Activated naive CD8-positive, alpha-beta T cell treated with anti-CD3 and anti-CD28 coated beads, Interleukin-2, amount 50 U/mL, for 24 hours (primary cell): ENCODE results near the gene ELFN2.
"Not testable (repeated sequence)": the region's sequence is repeated elsewhere in the genome, so short reads cannot be mapped to it uniquely, and the experiment has no call there.

ENCODE experiments used
- ATAC-seq: fragments of 150-1000 bp; cut with Tn5 transposase; one replicate; pipeline ENCODE4 v1.10.0; 2021
- DNase-seq: peaks from one replicate; pipeline ENCODE4 v3.0.0; 2021
- H3K27ac Mint-ChIP-seq: one replicate; pipeline ENCODE4 v1.8.0; 2021; ENCODE audit warnings: mild to moderate bottlenecking, mixed read lengths
- H3K27me3 Mint-ChIP-seq: one replicate; pipeline ENCODE4 v1.8.0; 2021; ENCODE audit warnings: mixed read lengths
- H3K36me3 Mint-ChIP-seq: one replicate; pipeline ENCODE4 v1.8.0; 2021; ENCODE audit warnings: low read depth, mixed read lengths
- H3K4me1 Mint-ChIP-seq: one replicate; pipeline ENCODE4 v1.8.0; 2021; ENCODE audit warnings: mixed read lengths
- H3K4me3 Mint-ChIP-seq: one replicate; pipeline ENCODE4 v1.8.0; 2021; ENCODE audit warnings: mild to moderate bottlenecking, moderate library complexity, mixed read lengths
- H3K9me3 Mint-ChIP-seq: one replicate; pipeline ENCODE4 v1.8.0; 2021; ENCODE audit warnings: mixed read lengths

Gene ELFN2

DNA sequence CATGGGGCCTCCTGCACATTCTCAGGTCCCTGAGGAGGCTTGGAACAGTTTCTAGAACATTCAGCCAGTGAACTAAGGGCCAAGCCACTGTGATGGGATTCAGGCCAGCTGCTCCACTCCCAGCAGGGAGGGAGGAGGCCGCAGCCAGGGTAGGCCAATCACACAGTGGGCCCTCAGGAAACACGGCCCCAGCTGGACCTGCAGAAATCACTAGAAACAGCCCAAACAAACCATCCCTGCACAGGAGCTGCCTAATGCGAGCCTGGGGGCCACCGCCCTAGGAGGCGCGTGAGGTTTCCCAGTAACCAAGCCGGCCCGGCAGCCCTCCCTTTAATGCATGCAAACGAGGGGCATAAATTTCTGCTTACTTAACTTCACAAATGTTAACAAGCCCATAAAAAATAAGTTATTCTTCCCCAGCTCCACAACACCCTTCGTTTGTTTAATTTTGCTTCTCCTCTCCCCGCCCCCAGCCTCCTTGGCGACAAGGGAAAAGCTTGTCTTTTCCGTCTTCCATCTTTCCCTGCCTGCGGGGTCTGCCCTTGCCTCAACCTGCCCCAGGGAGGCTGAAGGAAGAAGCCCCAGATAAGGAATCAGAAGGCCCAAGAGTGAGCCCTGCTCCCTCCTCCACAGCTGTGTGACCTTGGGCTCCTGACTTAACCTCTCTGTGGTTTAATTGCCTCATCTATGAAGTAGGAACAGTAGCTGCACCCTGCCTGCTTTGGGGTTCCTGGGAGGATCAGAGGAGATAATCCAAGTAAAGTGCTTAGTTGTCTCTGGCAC, 25.7 kb downstream of the ELFN2 start:
- Mint-ChIP-seq H3K36me3 (no peaks in the 10 kb centered on the region), H3K9me3 (no peaks in the 10 kb centered on the region), H3K27ac (no peak overlapping the region), H3K4me1 (no peaks in the 10 kb centered on the region), H3K27me3 (peaks cover 3% of the 10 kb centered on the region), H3K4me3 (no peak overlapping the region)
- ATAC-seq (no peak), DNase-seq (no peak)

DNA sequence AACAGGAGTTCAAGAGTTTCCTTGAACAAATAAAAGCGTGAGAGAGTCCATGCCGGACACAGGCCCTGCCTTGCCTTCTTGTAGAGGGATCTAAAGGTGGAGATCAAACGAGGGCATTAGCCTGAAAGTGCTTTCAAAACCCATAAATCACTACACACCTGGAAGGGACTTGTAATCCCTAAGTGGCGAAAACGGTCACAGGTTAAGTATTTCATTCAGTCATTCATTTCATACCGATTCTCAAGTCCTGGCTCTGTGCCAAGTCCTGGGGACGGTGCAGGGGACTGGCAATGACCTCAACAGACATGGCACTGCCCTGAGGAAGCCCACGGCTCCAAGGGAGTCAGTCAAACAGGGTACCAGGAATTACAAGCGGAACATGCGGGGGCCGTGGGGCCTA, 26.6 kb downstream of the ELFN2 start:
- Mint-ChIP-seq H3K4me3 (no peak overlapping the region), H3K4me1 (no peaks in the 10 kb centered on the region), H3K36me3 (no peaks in the 10 kb centered on the region), H3K9me3 (no peaks in the 10 kb centered on the region), H3K27me3 (peaks cover 5% of the 10 kb centered on the region), H3K27ac (no peak overlapping the region)
- ATAC-seq (no peak), DNase-seq (no peak)

DNA sequence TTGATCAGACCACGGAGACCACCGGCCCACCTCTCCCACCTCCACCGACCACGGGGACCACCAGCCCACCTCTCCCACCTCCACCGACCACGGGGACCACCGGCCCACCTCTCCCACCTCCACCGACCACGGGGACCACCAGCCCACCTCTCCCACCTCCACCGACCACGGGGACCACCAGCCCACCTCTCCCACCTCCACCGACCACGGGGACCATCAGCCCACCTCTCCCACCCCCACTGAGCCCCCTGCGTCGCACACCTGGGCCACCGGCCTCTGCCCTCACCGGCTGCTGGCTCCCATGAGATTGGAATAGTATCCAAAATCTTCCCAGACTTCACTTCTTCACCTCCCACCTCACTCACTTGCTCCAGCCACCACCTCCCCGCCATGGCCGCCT, 27.8 kb downstream of the ELFN2 start:
- not testable (repeated sequence) for DNase-seq, H3K27me3 Mint-ChIP-seq, H3K36me3 Mint-ChIP-seq, ATAC-seq, H3K9me3 Mint-ChIP-seq, H3K4me1 Mint-ChIP-seq, H3K4me3 Mint-ChIP-seq, H3K27ac Mint-ChIP-seq

DNA sequence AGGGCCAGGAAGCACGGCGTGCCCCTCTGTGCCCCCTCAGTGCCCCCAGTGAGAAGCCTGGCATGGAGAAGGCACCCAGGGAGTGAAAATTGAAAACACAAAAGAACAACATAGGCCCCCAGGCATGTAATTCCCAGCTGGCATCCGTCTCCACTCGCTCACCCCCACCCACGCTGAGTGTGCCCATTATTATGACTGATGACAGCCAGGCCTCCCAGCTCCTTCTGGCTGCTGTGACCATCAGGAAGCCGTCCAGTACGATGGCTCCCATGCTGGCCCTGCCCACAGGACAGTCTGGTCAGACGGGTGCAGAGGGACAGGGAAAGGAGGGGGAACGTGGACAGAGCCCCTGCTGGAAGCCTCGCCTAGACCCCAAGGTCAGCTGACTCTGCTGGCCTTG, 30.1 kb downstream of the ELFN2 start:
- Mint-ChIP-seq H3K9me3 (no peaks in the 10 kb centered on the region), H3K36me3 (no peaks in the 10 kb centered on the region), H3K4me3 (no peak overlapping the region), H3K4me1 (no peaks in the 10 kb centered on the region), H3K27ac (no peak overlapping the region), H3K27me3 (peaks cover 3% of the 10 kb centered on the region)
- DNase-seq, result no peak
- ATAC-seq, result no peak

DNA sequence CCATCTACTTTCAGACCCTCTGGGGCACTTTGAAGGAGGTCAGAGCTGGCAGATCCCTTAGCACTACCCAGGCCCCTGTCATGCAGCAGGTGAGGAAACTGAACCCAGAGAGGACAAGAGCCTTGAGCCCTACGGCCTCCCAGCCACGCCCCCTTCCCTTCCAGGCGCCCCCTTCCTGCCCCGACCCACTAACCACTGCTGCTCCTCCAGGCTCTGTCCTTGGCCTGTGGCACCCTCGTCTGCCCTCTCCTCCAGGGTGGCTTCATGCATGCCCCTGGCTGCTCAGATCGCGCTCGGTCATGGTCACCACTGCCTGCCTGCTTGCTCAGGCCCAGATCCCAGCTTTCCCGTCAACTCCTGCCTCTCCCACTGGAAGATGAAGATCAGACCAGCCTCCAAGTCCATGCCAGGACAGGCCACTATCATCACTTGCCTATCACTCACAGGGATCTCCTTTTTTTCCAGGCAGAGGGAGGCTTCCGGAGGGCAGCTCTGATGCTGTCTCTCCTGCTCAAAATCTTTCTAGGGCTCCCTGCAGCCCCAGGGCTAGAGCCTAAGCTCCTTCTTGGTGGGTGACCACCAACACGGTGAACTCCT, 30.7 kb downstream of the ELFN2 start:
- no peak overlapping the region for H3K4me3 Mint-ChIP-seq
- DNase-seq (no peak), ATAC-seq (no peak)
- peaks cover 3% of the 10 kb centered on the region for H3K27me3 Mint-ChIP-seq
- H3K27ac Mint-ChIP-seq, result no peak overlapping the region
- no peaks in the 10 kb centered on the region for H3K4me1 Mint-ChIP-seq
- H3K9me3 Mint-ChIP-seq, result no peaks in the 10 kb centered on the region
- H3K36me3 Mint-ChIP-seq, result no peaks in the 10 kb centered on the region

DNA sequence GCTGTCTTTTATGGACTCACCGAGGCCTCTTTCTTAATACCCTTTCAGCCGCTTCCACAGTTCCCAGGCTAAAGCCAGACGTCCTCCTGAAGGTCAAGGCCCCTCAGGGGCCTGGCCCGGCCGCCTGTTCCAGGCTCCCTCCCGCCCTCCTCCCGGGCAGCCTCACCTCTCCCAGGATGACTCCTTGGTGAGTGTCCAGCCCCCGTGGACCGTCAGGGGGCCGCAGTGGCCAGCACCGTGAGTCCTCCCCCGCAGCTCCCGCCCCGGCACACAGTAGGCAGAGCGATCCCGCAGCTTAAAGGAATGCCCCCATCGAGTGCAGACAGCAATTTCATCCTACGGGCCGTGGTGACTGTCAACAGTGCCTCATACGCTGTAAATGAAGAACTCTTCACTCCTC, 32.9 kb downstream of the ELFN2 start:
- ATAC-seq, result no peak
- no peak overlapping the region for H3K4me3 Mint-ChIP-seq

DNA sequence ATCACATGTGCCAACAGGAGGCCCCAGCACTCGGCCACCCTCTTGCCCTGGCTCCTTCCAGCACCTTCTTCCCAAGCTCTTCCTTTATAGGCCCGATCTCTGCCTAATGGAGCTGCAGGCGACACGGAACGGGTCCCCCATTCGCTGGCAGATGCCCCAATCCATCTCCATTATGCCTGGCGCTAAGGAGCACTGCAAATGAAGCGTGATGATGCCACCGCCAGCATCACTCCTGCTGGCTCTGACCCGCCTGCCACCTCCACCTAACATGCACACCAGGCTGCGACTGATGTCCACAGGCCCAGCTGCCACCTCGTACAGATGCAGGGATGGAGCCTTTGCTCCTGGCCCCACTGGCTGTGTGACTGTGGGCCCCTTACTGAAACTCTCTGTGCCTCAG, 33.5 kb downstream of the ELFN2 start:
- H3K4me3 Mint-ChIP-seq, result no peak overlapping the region
- no peaks in the 10 kb centered on the region for H3K4me1 Mint-ChIP-seq
- ATAC-seq, result no peak
- H3K9me3 Mint-ChIP-seq, result no peaks in the 10 kb centered on the region
- peaks cover 3% of the 10 kb centered on the region for H3K27me3 Mint-ChIP-seq
- no peak overlapping the region for H3K27ac Mint-ChIP-seq
- no peak for DNase-seq
- H3K36me3 Mint-ChIP-seq, result no peaks in the 10 kb centered on the region

More for the DNA sequence above, 32.9 kb downstream of the ELFN2 start:
- DNase-seq, result no peak
- Mint-ChIP-seq H3K4me1 (no peaks in the 10 kb centered on the region), H3K27ac (no peak overlapping the region), H3K36me3 (no peaks in the 10 kb centered on the region), H3K9me3 (no peaks in the 10 kb centered on the region), H3K27me3 (peaks cover 3% of the 10 kb centered on the region)

DNA sequence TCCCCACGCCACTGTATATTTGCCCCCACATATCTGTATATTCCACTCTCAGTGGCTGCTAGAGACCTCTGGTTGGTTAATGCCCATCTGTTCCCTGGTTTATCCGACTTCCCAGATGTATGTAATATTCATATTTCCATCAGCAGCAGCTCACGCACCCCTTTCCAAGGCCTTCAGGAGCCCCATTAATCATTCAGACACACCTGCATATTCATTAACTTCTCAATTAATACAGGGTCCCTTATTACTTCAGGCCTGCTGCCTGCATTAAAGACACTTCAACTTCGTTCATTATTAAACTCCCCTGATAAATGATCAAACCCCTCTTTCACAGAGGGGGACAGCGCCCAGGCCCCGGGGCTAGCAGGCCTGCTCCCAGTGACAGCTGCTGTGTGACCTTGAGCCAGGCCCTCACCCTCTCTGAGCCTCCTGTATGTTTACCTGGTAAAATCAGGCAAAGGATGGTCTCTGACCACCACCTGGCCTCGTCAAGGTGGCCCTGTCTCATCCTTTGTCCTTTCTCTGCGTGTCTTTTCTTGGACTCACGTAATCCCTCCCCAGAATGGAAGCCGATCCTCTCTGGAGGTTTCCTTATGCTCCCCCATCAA, 34.5 kb downstream of the ELFN2 start:
- H3K9me3 Mint-ChIP-seq, result no peaks in the 10 kb centered on the region
- no peaks in the 10 kb centered on the region for H3K4me1 Mint-ChIP-seq
- H3K36me3 Mint-ChIP-seq, result no peaks in the 10 kb centered on the region
- no peak overlapping the region for H3K27ac Mint-ChIP-seq
- H3K4me3 Mint-ChIP-seq, result no peak overlapping the region
- ATAC-seq (no peak), DNase-seq (no peak)
- peaks cover 3% of the 10 kb centered on the region for H3K27me3 Mint-ChIP-seq

DNA sequence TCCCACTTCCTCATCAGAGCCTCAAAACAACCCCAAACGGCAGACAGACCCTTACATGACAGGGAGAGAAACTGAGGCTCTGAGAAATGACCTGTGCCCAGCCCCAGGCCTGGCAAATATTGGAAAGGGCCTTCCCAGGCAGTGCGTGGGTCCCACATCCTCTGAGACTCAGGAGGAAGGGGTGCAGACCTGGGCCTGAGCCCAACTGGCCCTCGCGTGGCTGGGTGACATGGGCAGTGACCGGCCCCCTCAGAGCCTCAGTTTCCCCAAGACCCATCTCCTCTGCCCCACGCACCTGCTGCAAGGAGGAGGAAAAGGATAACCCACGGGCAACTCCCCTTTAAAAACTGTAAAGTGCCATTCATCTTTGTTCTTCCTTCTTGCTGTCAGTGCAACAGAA, 35.6 kb downstream of the ELFN2 start:
- Mint-ChIP-seq H3K9me3 (no peaks in the 10 kb centered on the region), H3K4me3 (no peak overlapping the region), H3K4me1 (no peaks in the 10 kb centered on the region), H3K27me3 (peaks cover 3% of the 10 kb centered on the region), H3K27ac (no peak overlapping the region), H3K36me3 (no peaks in the 10 kb centered on the region)
- DNase-seq (no peak), ATAC-seq (no peak)

DNA sequence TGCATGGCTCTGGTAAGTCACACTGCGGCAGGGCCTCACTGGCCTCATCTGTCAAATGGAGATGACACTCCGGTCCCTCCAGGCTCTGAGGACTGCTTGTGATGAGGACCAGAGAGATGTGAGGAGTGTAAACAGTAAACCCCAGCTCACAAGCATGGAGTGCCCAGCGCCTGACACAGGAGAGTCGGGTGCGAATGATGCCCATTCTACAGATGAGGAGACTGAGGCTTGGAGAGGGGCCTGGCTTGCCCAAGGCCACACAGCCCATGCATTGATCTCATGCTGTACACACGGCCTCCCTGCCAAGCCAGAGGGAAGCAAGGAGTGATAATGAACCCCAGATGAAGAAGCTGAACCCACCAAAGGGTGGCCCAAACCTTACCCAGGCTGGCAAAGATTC, 37.2 kb downstream of the ELFN2 start:
- DNase-seq, result no peak
- Mint-ChIP-seq H3K27me3 (no peaks in the 10 kb centered on the region), H3K4me3 (no peak overlapping the region), H3K36me3 (no peaks in the 10 kb centered on the region), H3K27ac (no peak overlapping the region), H3K9me3 (no peaks in the 10 kb centered on the region), H3K4me1 (no peaks in the 10 kb centered on the region)
- peak; percentile 12 for ATAC-seq

DNA sequence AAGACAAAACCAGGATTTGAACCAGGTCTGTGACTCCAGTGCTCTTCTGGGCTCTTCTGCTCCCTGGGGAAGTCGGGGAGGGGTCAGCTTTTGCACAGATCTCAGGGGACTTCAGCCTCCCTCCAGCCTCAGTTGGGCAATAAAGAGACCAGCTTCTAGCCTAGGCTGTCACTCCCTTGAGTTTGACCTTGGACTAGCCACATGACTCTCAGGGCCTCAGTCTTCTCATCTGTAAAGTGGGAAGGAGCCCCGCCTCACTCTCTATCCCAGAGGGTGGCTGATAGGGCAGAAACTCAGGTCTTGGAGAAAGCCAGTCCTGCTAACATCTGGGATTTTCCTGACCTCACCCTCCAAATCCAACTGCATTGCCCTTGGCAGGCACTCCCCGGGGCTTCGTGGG, 38.7 kb downstream of the ELFN2 start:
- Mint-ChIP-seq H3K36me3 (no peaks in the 10 kb centered on the region), H3K4me1 (no peaks in the 10 kb centered on the region), H3K27ac (no peak overlapping the region)

DNA sequence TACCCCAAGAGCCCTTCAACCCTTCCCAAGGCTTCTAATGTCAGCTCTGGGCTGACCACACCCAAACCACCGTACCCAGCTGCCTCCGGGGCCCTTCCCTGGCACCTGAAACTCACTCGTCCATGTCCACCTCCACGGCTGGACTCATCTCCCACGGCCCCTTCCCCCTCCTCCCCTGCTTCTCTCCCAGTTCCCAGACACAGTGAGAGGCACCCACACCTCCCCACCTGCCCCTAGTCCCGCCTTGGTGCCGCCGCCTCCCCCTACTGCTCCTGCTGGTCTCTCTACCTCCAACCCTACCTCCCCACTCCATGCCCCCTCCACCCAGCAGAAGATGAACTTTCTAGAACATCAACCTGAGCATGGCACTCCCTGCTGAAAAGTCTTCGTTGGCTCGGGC, 39.5 kb downstream of the ELFN2 start:
- H3K27ac Mint-ChIP-seq, result no peak overlapping the region
- DNase-seq, result no peak
- no peaks in the 10 kb centered on the region for H3K27me3 Mint-ChIP-seq
- no peak for ATAC-seq
- no peak overlapping the region for H3K4me3 Mint-ChIP-seq
- no peaks in the 10 kb centered on the region for H3K36me3 Mint-ChIP-seq
- no peaks in the 10 kb centered on the region for H3K4me1 Mint-ChIP-seq
- no peaks in the 10 kb centered on the region for H3K9me3 Mint-ChIP-seq

More for the DNA sequence above, 38.7 kb downstream of the ELFN2 start:
- ATAC-seq (no peak), DNase-seq (no peak)
- H3K27me3 Mint-ChIP-seq, result no peaks in the 10 kb centered on the region
- H3K4me3 Mint-ChIP-seq, result no peak overlapping the region
- no peaks in the 10 kb centered on the region for H3K9me3 Mint-ChIP-seq

DNA sequence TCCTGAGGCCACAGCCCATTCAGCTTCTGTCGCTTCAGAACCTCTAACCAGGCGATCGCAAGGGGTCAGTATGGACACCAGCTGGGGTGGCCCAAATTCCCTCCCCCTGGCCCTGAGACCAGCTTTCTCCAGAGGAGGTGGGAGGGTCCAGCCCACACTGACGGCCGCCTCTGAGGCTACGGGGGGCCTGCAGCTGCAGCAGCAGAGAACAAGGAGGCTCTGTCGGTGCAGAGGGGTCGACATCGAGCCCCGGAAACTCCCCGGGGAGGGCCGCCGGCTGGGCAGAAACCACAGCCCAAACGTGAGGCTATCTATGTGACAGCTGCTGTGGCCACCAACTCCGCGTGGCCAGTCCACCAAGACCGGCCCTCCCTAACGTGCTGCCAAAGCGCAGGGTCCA, 40.8 kb downstream of the ELFN2 start:
- DNase-seq (no peak), ATAC-seq (no peak)
- no peaks in the 10 kb centered on the region for H3K4me1 Mint-ChIP-seq
- H3K27me3 Mint-ChIP-seq, result no peaks in the 10 kb centered on the region
- H3K4me3 Mint-ChIP-seq, result no peak overlapping the region
- H3K36me3 Mint-ChIP-seq, result no peaks in the 10 kb centered on the region
- H3K27ac Mint-ChIP-seq, result no peak overlapping the region
- no peaks in the 10 kb centered on the region for H3K9me3 Mint-ChIP-seq

DNA sequence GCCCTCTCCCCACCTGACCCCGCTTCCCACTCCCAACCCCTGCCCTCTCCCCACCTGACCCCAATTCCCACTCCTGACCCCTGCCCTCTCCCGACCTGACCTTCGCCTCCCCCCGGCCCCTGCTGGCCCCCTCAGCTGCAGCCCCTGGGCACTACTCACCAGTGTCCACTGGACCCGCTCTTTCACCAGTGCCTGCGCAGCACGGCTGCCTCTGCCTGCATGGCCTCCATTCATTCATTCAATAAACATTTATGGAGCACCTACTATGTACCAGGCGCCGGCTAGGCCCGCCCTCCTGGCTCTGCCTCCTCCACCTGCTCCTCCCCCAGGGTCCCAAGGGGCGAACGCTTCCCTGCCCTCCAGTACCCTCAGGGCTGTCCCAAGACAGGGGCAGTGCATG, 42.6 kb downstream of the ELFN2 start:
- Mint-ChIP-seq H3K9me3 (no peaks in the 10 kb centered on the region), H3K4me3 (no peak overlapping the region), H3K36me3 (no peaks in the 10 kb centered on the region), H3K27ac (no peak overlapping the region), H3K27me3 (no peaks in the 10 kb centered on the region), H3K4me1 (no peaks in the 10 kb centered on the region)
- DNase-seq (no peak), ATAC-seq (no peak)

DNA sequence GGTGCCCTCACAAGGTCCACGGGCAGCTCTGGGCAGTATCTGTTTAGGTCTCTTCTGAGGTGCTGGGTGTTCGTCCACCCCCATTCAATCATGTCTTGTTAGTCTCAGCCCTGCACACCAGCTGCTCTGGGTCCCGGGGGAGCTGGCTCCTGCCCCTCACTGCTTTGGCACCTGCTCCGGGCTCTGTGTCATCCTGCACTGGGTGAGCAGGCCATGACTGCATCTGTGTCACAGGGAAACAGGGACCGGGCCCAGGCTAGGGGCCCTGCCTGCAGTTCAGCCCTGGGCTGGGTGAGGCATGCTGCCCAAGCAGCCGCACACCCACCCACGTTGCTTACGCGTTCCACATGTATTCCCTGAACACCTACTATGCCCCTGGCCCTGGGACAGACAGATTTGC, 43.9 kb downstream of the ELFN2 start:
- Mint-ChIP-seq H3K4me1 (no peaks in the 10 kb centered on the region), H3K9me3 (no peaks in the 10 kb centered on the region), H3K27me3 (peaks cover 3% of the 10 kb centered on the region), H3K36me3 (no peaks in the 10 kb centered on the region), H3K4me3 (no peak overlapping the region), H3K27ac (no peak overlapping the region)
- DNase-seq (no peak), ATAC-seq (no peak)
